ENCODE measurements around the gene NLRC3. TPM values are rescaled to one million over a fixed set of nuclear protein-coding genes. Genes with fewer than 3 reads are reported as not detected.

NLRC3 gene
- total and polyA plus RNA-seq, 2 donors (not counting 1 experiment from before 2014, with no cell fraction given), result 28.8 to 35.7 TPM

- Histone ChIP-seq H3K9ac (ENCODE audit: low read length) (peak overlapping the region; percentile 92), H3K79me2 (ENCODE audit: control insufficient read depth, insufficient read depth, low read length) (peaks cover 64% of the 10 kb centered on the region), H3K4me2 (replicated peaks; ENCODE audit: low read depth, low read length, poor library complexity, severe bottlenecking) (peak overlapping the region; percentile 88), H3K4me1 (ENCODE audit: control insufficient read depth in 2 of 2, insufficient read depth in 2 of 2, low read length in 2 of 2) (peaks cover 30 to 38% of the 10 kb centered on the region in 2 donors), H3K4me3 (ENCODE audit: control extremely low read depth in 1 of 5, extremely low read depth in 1 of 5, insufficient read depth in 1 of 5, low read depth in 2 of 5, low read length in 4 of 5) (peak overlapping the region; percentile 50 to 89 (median 84)), H4K20me1 (ENCODE audit: control insufficient read depth, insufficient read depth, low read length, poor library complexity, severe bottlenecking) (peaks cover 20% of the 10 kb centered on the region), H3K9me3 (ENCODE audit: control extremely low read depth in 1 of 3, control insufficient read depth in 2 of 3, insufficient read depth in 1 of 3, low read length in 2 of 3) (no peaks in the 10 kb centered on the region), H2AFZ (ENCODE audit: insufficient read depth, low read depth, low read length, poor library complexity, severe bottlenecking) (peak overlapping the region; percentile 99), H3K36me3 (replicated peaks in 1 of 2; ENCODE audit: control extremely low read depth in 1 of 2, control insufficient read depth in 1 of 2, extremely low read depth in 1 of 2, insufficient read depth in 2 of 2, low read length in 1 of 2) (peaks cover 0 to 3% of the 10 kb centered on the region in 2 experiments), H3K27me3 (replicated peaks in 1 of 4; ENCODE audit: control extremely low read depth in 1 of 4, control insufficient read depth in 3 of 4, insufficient read depth in 4 of 4, low read length in 3 of 4) (no peaks in the 10 kb centered on the region), H3K27ac (ENCODE audit: low read length in 2 of 2) (peak overlapping the region in 1 of 2 donors; percentile 88)
- DNase-seq (no peak), ATAC-seq (ENCODE audit: low read depth) (no peak)
- intact Hi-C loops (cut with micrococcal nuclease), result loop anchor here (1.0 to 5.0 kb wide), 4 partner anchors 16 to 153 kb away; partner anchors contain the start of gene NLRC3
- Mint-ChIP-seq H3K27me3 (no peaks in the 10 kb centered on the region), H3K4me1 (peaks cover 65% of the 10 kb centered on the region), H3K4me3 (peak overlapping the region; percentile 99), H3K9me3 (ENCODE audit: insufficient read depth) (no peaks in the 10 kb centered on the region), H3K27ac (peak overlapping the region; percentile 85)
- TF ChIP-seq EZH2 (IDR thresholded peaks at IDR 0.05; ENCODE audit: borderline replicate concordance, insufficient read depth, low read depth, low read length, poor library complexity, severe bottlenecking) (no peak), CTCF (IDR thresholded peaks at IDR 0.05) (no peak)
- ChIA-PET POLR2A (no interaction called here), CTCF (no interaction called here)
- WGBS (ENCODE audit: insufficient coverage), result 5% methylated on average over 9 of the region's 10 CpGs
Measured at GRCh38 chr16:3610698-3611145, 33.5 kb upstream of the NLRC3 start.

- H3K79me2 ChIP-seq (ENCODE audit: control insufficient read depth, insufficient read depth, low read length), result peaks cover 57% of the 10 kb centered on the region
- H3K4me1 ChIP-seq (ENCODE audit: control insufficient read depth in 2 of 2, insufficient read depth in 2 of 2, low read length in 2 of 2), result peaks cover 30 to 38% of the 10 kb centered on the region in 2 donors
- intact Hi-C loops (cut with micrococcal nuclease), result loop anchor here (2.0 to 5.0 kb wide), 2 partner anchors 17 to 153 kb away; no protein-coding TSS in a partner anchor
- H2AFZ ChIP-seq (ENCODE audit: insufficient read depth, low read depth, low read length, poor library complexity, severe bottlenecking), result peak overlapping the region; percentile 99
- CTCF ChIA-PET, result no interaction called here
- WGBS (ENCODE audit: insufficient coverage), result 64% methylated on average over 11 of the region's 14 CpGs
- H3K9me3 Mint-ChIP-seq (ENCODE audit: insufficient read depth), result no peaks in the 10 kb centered on the region
- TF ChIP-seq CTCF (IDR thresholded peaks at IDR 0.05) (no peak), EZH2 (IDR thresholded peaks at IDR 0.05; ENCODE audit: borderline replicate concordance, insufficient read depth, low read depth, low read length, poor library complexity, severe bottlenecking) (no peak)
- DNase-seq (peak; percentile 41), ATAC-seq (ENCODE audit: low read depth) (no peak)
- H3K27me3 Mint-ChIP-seq, result no peaks in the 10 kb centered on the region
- peaks cover 0 to under 1% of the 10 kb centered on the region in 2 experiments for H3K36me3 ChIP-seq (replicated peaks in 1 of 2; ENCODE audit: control extremely low read depth in 1 of 2, control insufficient read depth in 1 of 2, extremely low read depth in 1 of 2, insufficient read depth in 2 of 2, low read length in 1 of 2)
- H3K9ac ChIP-seq (ENCODE audit: low read length), result peak overlapping the region; percentile 92
- peak overlapping the region; percentile 85 for H3K27ac Mint-ChIP-seq
- H3K4me2 ChIP-seq (replicated peaks; ENCODE audit: low read depth, low read length, poor library complexity, severe bottlenecking), result peak overlapping the region; percentile 88
- H3K27ac ChIP-seq (ENCODE audit: low read length in 2 of 2), result no peak overlapping the region
- peaks cover 59% of the 10 kb centered on the region for H3K4me1 Mint-ChIP-seq
- POLR2A ChIA-PET, result no interaction called here
- peaks cover 13% of the 10 kb centered on the region for H4K20me1 ChIP-seq (ENCODE audit: control insufficient read depth, insufficient read depth, low read length, poor library complexity, severe bottlenecking)
- peak overlapping the region in 4 of 5 experiments; percentile 50 to 89 (median 82) for H3K4me3 ChIP-seq (ENCODE audit: control extremely low read depth in 1 of 5, extremely low read depth in 1 of 5, insufficient read depth in 1 of 5, low read depth in 2 of 5, low read length in 4 of 5)
- H3K4me3 Mint-ChIP-seq, result peak overlapping the region; percentile 99
- H3K27me3 ChIP-seq (replicated peaks in 1 of 4; ENCODE audit: control extremely low read depth in 1 of 4, control insufficient read depth in 3 of 4, insufficient read depth in 4 of 4, low read length in 3 of 4), result no peaks in the 10 kb centered on the region
- no peaks in the 10 kb centered on the region for H3K9me3 ChIP-seq (ENCODE audit: control extremely low read depth in 1 of 3, control insufficient read depth in 2 of 3, insufficient read depth in 1 of 3, low read length in 2 of 3)
Measured at GRCh38 chr16:3609895-3610697, 32.9 kb upstream of the NLRC3 start.
